Testis (tissue), 2 donors: ENCODE data around the gene BAHCC1.

Source experiments
- CTCF ChIP-seq, 3 experiments: fragments of 450-650 bp in 2 of 3; fragments of 200-600 bp in 1 of 3; sonication (generic) in 1 of 3; IDR thresholded peaks; one replicate each; pipeline ENCODE4 v1.5.1; 2016 to 2019; ENCODE audit warnings: antibody characterized with exemption in 3 of 3, mild to moderate bottlenecking in 2 of 3, moderate library complexity in 1 of 3
- POLR2A ChIP-seq: fragments of 450-650 bp; IDR thresholded peaks from one replicate; pipeline ENCODE4 v1.6.1; 2017; ENCODE audit warnings: antibody characterized with exemption, mild to moderate bottlenecking, moderate library complexity

- no peak for TF ChIP-seq POLR2A
- TF ChIP-seq CTCF (IDR thresholded peaks at IDR 0.05) = no peak
Measured at GRCh38 chr17:81436294-81436849, 41.1 kb downstream of the BAHCC1 start.
